Measurements from ENCODE around the gene PTPRN2. TPM values are rescaled to one million over a fixed set of nuclear protein-coding genes. Genes with fewer than 3 reads are reported as not detected.

PTPRN2 gene
- total and polyA plus RNA-seq, 8 donors = 4.9 to 136 (median 46.8) TPM

DNA sequence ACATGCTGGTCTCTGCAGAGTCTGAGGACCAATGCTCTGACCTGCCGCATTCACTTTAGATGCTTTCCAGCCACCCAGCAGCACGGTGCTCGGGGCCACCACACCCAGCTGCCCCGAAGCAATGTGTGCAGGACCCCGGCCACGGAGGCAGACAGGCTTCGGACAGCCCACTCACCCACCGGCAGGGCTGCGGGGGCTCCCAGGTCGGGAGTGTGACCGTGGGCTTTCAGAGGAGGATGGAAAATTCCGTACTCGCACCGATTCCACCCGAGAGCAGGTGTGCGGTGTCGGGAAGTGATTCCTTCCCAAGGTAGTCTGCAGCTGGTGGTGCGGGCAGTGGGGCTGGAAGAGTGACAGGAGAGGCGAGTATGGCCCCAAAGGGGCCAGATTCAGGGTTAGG, 1059.9 kb downstream of the PTPRN2 start:
- TF ChIP-seq POLR2A (IDR thresholded peaks at IDR 0.05) = no peak
- TF ChIP-seq, protein P1, sequence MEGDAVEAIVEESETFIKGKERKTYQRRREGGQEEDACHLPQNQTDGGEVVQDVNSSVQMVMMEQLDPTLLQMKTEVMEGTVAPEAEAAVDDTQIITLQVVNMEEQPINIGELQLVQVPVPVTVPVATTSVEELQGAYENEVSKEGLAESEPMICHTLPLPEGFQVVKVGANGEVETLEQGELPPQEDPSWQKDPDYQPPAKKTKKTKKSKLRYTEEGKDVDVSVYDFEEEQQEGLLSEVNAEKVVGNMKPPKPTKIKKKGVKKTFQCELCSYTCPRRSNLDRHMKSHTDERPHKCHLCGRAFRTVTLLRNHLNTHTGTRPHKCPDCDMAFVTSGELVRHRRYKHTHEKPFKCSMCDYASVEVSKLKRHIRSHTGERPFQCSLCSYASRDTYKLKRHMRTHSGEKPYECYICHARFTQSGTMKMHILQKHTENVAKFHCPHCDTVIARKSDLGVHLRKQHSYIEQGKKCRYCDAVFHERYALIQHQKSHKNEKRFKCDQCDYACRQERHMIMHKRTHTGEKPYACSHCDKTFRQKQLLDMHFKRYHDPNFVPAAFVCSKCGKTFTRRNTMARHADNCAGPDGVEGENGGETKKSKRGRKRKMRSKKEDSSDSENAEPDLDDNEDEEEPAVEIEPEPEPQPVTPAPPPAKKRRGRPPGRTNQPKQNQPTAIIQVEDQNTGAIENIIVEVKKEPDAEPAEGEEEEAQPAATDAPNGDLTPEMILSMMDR (IDR thresholded peaks at IDR 0.05) = no peak
- TF ChIP-seq EP300 (IDR thresholded peaks at IDR 0.05) = no peak
- no peak for TF ChIP-seq POLR2AphosphoS5 (IDR thresholded peaks at IDR 0.05)
- DNase-seq = peak in 1 of 2 donors; percentile 14
- intact Hi-C loops (cut with DNase I; ENCODE audit: low total_unique reads) = no loop called here
- no peak overlapping the region for H3K27ac ChIP-seq
- H3K4me3 ChIP-seq = no peak overlapping the region
- peaks cover 0 to 14% (median 0%) of the 10 kb centered on the region in 3 donors for H3K27me3 ChIP-seq
- H3K9me3 ChIP-seq = peaks cover 0 to 46% (median 36%) of the 10 kb centered on the region in 4 donors
- WGBS, 5 donors = 84 to 93% (median 89%) methylated on average over 13 to 19 of the region's 19 CpGs
- no peaks in the 10 kb centered on the region for H3K36me3 ChIP-seq
- H3K4me1 ChIP-seq = no peaks in the 10 kb centered on the region

- Histone ChIP-seq H3K4me1 (no peaks in the 10 kb centered on the region), H3K4me3 (no peak overlapping the region), H3K36me3 (no peaks in the 10 kb centered on the region), H3K27ac (no peak overlapping the region), H3K27me3 (peaks cover 0 to 14% (median 0%) of the 10 kb centered on the region in 3 donors), H3K9me3 (peaks cover 0 to 40% (median 30%) of the 10 kb centered on the region in 4 donors)
- no peak for DNase-seq
- TF ChIP-seq, protein P1 (IDR thresholded peaks at IDR 0.05) = no peak
- TF ChIP-seq POLR2A (IDR thresholded peaks at IDR 0.05) (no peak), POLR2AphosphoS5 (IDR thresholded peaks at IDR 0.05) (no peak), EP300 (IDR thresholded peaks at IDR 0.05) (no peak)
- intact Hi-C loops (cut with DNase I; ENCODE audit: low total_unique reads) = no loop called here
- 70 to 78% (median 76%) methylated on average over 19 to 23 of the region's 23 CpGs for WGBS, 5 donors
These were observed 1060.5 kb downstream of the PTPRN2 start for GRCh38 chr7:157526913-157527634.

DNA sequence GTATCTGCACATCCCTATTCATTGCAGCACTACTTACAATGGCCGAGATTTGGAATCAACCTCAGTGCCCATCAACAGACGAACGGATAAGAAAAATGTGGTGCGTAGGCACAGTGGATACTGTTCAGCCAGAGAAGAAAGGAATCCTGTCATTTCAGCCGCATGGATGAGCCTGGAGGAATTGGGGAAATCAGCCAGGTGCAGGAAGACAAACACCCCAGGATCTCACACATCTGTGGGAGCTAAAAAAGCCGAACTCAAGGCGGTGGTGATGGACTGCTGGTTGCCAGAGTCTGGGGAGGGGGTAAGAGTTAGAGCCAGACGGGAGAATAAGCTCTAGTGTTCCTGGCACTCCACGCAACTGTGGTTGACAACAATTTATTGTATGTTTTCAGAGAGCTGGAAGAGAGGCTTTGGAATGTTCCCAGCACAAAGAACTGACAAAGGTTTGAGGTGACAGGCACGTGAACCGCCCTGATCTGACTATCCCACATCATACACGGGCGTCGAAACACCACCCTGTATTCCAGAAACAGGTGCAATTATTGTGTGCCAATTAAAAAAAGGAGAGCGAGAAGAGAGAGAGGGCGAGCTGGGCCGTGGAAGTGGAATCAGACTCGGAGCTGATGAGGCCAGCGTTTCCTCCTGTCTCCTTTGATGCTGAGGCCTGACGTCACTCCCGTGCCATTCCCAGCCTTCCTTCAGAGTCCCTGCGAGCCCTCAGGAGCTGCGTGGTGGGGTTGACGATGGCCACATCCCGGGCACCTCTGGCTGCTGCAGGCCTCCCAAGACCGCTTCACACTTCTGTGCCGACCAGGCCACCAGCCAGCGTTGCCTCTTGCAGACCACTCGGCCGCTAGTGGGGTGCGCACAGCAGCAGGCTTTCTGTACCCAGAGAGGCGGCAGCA, 1061.4 kb downstream of the PTPRN2 start:
- intact Hi-C loops (cut with DNase I; ENCODE audit: low total_unique reads) = no loop called here
- 70 to 77% (median 75%) methylated on average over 28 to 32 of the region's 32 CpGs for WGBS, 5 donors
- Histone ChIP-seq H3K9me3 (peaks cover 0 to 32% (median 22%) of the 10 kb centered on the region in 4 donors), H3K4me1 (no peaks in the 10 kb centered on the region), H3K36me3 (no peaks in the 10 kb centered on the region), H3K27ac (no peak overlapping the region), H3K4me3 (no peak overlapping the region), H3K27me3 (peaks cover 0 to 14% (median 0%) of the 10 kb centered on the region in 3 donors)
- DNase-seq = peak in 1 of 2 donors; percentile 21
- no peak for TF ChIP-seq EP300 (IDR thresholded peaks at IDR 0.05)
- TF ChIP-seq POLR2AphosphoS5 (IDR thresholded peaks at IDR 0.05) = no peak
- TF ChIP-seq, protein P1 (IDR thresholded peaks at IDR 0.05) = no peak
- TF ChIP-seq POLR2A (IDR thresholded peaks at IDR 0.05) = no peak

- intact Hi-C loops (cut with DNase I; ENCODE audit: low total_unique reads) = no loop called here
- H3K4me1 ChIP-seq = no peaks in the 10 kb centered on the region
- 85 to 91% (median 87%) methylated on average over 23 of the region's 23 CpGs for WGBS, 5 donors
- no peak for DNase-seq
- no peaks in the 10 kb centered on the region for H3K36me3 ChIP-seq
- H3K9me3 ChIP-seq = peaks cover 0 to 26% (median 14%) of the 10 kb centered on the region in 4 donors
- H3K27ac ChIP-seq = no peak overlapping the region
- TF ChIP-seq EP300 (IDR thresholded peaks at IDR 0.05) = no peak
- TF ChIP-seq, protein P1 (IDR thresholded peaks at IDR 0.05) = no peak
- TF ChIP-seq POLR2AphosphoS5 (IDR thresholded peaks at IDR 0.05) = no peak
- no peak for TF ChIP-seq POLR2A (IDR thresholded peaks at IDR 0.05)
- no peak overlapping the region for H3K4me3 ChIP-seq
- H3K27me3 ChIP-seq = peaks cover 0 to 15% (median 0%) of the 10 kb centered on the region in 3 donors
These were observed 1062.1 kb downstream of the PTPRN2 start for GRCh38 chr7:157525491-157525915.
